Fibroblast of lung (primary cell): ENCODE measurements around the gene PDE1A. TPM values are rescaled to one million over a fixed set of nuclear protein-coding genes. Genes with fewer than 3 reads are reported as not detected.

Experiments used
- DNase-seq, 2 donors: peaks; one replicate each; pipeline versions ENCODE4 v3.0.0 to v3.0.0-alpha.2; 2010; ENCODE audit warnings: low read depth in 2 of 2
- H2AFZ ChIP-seq: 2 replicates; pipeline ENCODE4 v1.5.1; 2012; ENCODE audit warnings: low read length, control low read depth, inconsistent platforms
- H3K27ac ChIP-seq: 2 replicates; pipeline ENCODE4 v1.5.1; 2011; ENCODE audit warnings: low read length, control low read depth; ENCODE audit not compliant: insufficient read depth
- H3K27me3 ChIP-seq: 2 replicates; pipeline ENCODE4 v1.5.1; 2011; ENCODE audit warnings: mild to moderate bottlenecking, low read length; ENCODE audit not compliant: control insufficient read depth, insufficient read depth
- H3K36me3 ChIP-seq: 2 replicates; pipeline ENCODE4 v1.5.1; 2011; ENCODE audit warnings: low read length; ENCODE audit not compliant: control insufficient read depth, insufficient read depth
- H3K4me1 ChIP-seq: 2 replicates; pipeline ENCODE4 v1.5.1; 2011; ENCODE audit warnings: low read length; ENCODE audit not compliant: control insufficient read depth, insufficient read depth; ENCODE audit errors: extremely low read depth
- H3K4me2 ChIP-seq: 2 replicates; pipeline ENCODE4 v1.5.1; 2011; ENCODE audit warnings: low read length, control low read depth; ENCODE audit not compliant: insufficient read depth; ENCODE audit errors: extremely low read depth
- H3K4me3 ChIP-seq, 4 experiments: fragments of 200-600 bp in 1 of 4; sonication (generic) in 1 of 4; replicated peaks in 1 of 4; 2 replicates each; pipeline ENCODE4 v1.5.1; 2011 to 2016; ENCODE audit warnings: low read length in 4 of 4, low read depth in 3 of 4, mild to moderate bottlenecking in 3 of 4, control low read depth in 2 of 4, inconsistent platforms in 1 of 4, mixed read lengths in 1 of 4; ENCODE audit not compliant: insufficient read depth in 1 of 4; ENCODE audit errors: control extremely low read depth in 1 of 4
- H3K79me2 ChIP-seq: 2 replicates; pipeline ENCODE4 v1.5.1; 2012; ENCODE audit warnings: mild to moderate bottlenecking, low read length, inconsistent platforms; ENCODE audit not compliant: control insufficient read depth, insufficient read depth
- H3K9ac ChIP-seq: 2 replicates; pipeline ENCODE4 v1.5.1; 2011; ENCODE audit warnings: mild to moderate bottlenecking, low read length, control low read depth; ENCODE audit not compliant: insufficient read depth
- H3K9me3 ChIP-seq: 2 replicates; pipeline ENCODE4 v1.5.1; 2012; ENCODE audit warnings: low read depth, low read length; ENCODE audit not compliant: control insufficient read depth, insufficient read depth
- H4K20me1 ChIP-seq: 2 replicates; pipeline ENCODE4 v1.5.1; 2011; ENCODE audit warnings: low read length; ENCODE audit not compliant: control insufficient read depth, insufficient read depth; ENCODE audit errors: extremely low read depth
- CTCF ChIP-seq, 2 donors: IDR thresholded peaks in 1 of 2; conservative IDR thresholded peaks in 1 of 2; 1 replicate in 1 of 2; 2 replicates in 1 of 2; pipeline ENCODE4 v1.5.1; 2011 to 2012; ENCODE audit warnings: low read length in 2 of 2, control low read depth in 1 of 2, inconsistent platforms in 1 of 2, low read depth in 1 of 2, mild to moderate bottlenecking in 1 of 2
- EZH2 ChIP-seq: IDR thresholded peaks from 2 replicates; pipeline ENCODE4 v1.5.1; 2012; ENCODE audit warnings: low read length, control low read depth, mild to moderate bottlenecking; ENCODE audit errors: missing control alignments
- polyA plus RNA-seq, 2 donors: library from polyadenylated mRNA; depleted of rRNA in 1 of 2; stranded (reverse) in 1 of 2; unstranded in 1 of 2; fragments of >200 nt; gene quantifications; 2 replicates each; pipeline ENCODE4 v1.2.1, GENCODE V29; 2011 to 2012; ENCODE audit warnings: missing spikeins in 1 of 2
- total RNA-seq: library from RNA; depleted of rRNA; stranded (reverse); fragments of >200 nt; gene quantifications from 2 replicates; pipeline ENCODE4 v1.2.1, GENCODE V29; 2014

PDE1A gene
- total and polyA plus RNA-seq, 2 donors (not counting 1 experiment from before 2014, with no cell fraction given), result 4.0 to 7.1 TPM

- no peaks in the 10 kb centered on the region for H3K9me3 ChIP-seq
- TF ChIP-seq EZH2 (no peak), CTCF (conservative IDR thresholded peaks at IDR 0.05 in 1 of 2, IDR thresholded peaks at IDR 0.05 in 1 of 2; ENCODE audit: low read depth in 1 of 2, low read length in 2 of 2) (no peak)
- no peak overlapping the region for H2AFZ ChIP-seq
- DNase-seq, result peak; percentile 49 to 81
- no peaks in the 10 kb centered on the region for H3K27me3 ChIP-seq
- no peaks in the 10 kb centered on the region for H3K36me3 ChIP-seq
- peaks cover 3% of the 10 kb centered on the region for H3K4me1 ChIP-seq
- no peak overlapping the region for H3K27ac ChIP-seq
- no peaks in the 10 kb centered on the region for H4K20me1 ChIP-seq
- H3K4me2 ChIP-seq, result no peak overlapping the region
- no peaks in the 10 kb centered on the region for H3K79me2 ChIP-seq
- H3K9ac ChIP-seq, result no peak overlapping the region
- H3K4me3 ChIP-seq, result no peak overlapping the region
Measured at GRCh38 chr2:182447863-182448262, 21.0 kb upstream of the PDE1A start.

GRCh38 chr2:182447163-182447562 lies 20.3 kb upstream of the PDE1A start:
- H3K9ac ChIP-seq, result peak overlapping the region; percentile 1
- no peaks in the 10 kb centered on the region for H3K79me2 ChIP-seq
- H2AFZ ChIP-seq, result no peak overlapping the region
- no peak overlapping the region for H3K4me3 ChIP-seq
- H3K4me2 ChIP-seq, result no peak overlapping the region
- peaks cover 3% of the 10 kb centered on the region for H3K4me1 ChIP-seq
- H3K27me3 ChIP-seq, result no peaks in the 10 kb centered on the region
- H3K36me3 ChIP-seq, result no peaks in the 10 kb centered on the region
- no peaks in the 10 kb centered on the region for H4K20me1 ChIP-seq
- DNase-seq, result no peak
- H3K9me3 ChIP-seq, result no peaks in the 10 kb centered on the region
- no peak for TF ChIP-seq EZH2
- TF ChIP-seq CTCF (conservative IDR thresholded peaks at IDR 0.05 in 1 of 2, IDR thresholded peaks at IDR 0.05 in 1 of 2; ENCODE audit: low read depth in 1 of 2, low read length in 2 of 2), result no peak
- H3K27ac ChIP-seq, result no peak overlapping the region

GRCh38 chr2:182446087-182446486 lies 19.3 kb upstream of the PDE1A start:
- Histone ChIP-seq H4K20me1 (no peaks in the 10 kb centered on the region), H3K4me3 (no peak overlapping the region), H2AFZ (no peak overlapping the region), H3K27ac (no peak overlapping the region), H3K79me2 (no peaks in the 10 kb centered on the region), H3K4me2 (no peak overlapping the region), H3K9ac (no peak overlapping the region), H3K27me3 (no peaks in the 10 kb centered on the region), H3K9me3 (no peaks in the 10 kb centered on the region), H3K4me1 (peaks cover 3% of the 10 kb centered on the region), H3K36me3 (no peaks in the 10 kb centered on the region)
- peak in 1 of 2 donors; percentile 31 for DNase-seq
- TF ChIP-seq CTCF (conservative IDR thresholded peaks at IDR 0.05 in 1 of 2, IDR thresholded peaks at IDR 0.05 in 1 of 2; ENCODE audit: low read depth in 1 of 2, low read length in 2 of 2) (no peak), EZH2 (no peak)
